Measurements from ENCODE around the gene ADGRG1.

The ADGRG1 gene

DNA sequence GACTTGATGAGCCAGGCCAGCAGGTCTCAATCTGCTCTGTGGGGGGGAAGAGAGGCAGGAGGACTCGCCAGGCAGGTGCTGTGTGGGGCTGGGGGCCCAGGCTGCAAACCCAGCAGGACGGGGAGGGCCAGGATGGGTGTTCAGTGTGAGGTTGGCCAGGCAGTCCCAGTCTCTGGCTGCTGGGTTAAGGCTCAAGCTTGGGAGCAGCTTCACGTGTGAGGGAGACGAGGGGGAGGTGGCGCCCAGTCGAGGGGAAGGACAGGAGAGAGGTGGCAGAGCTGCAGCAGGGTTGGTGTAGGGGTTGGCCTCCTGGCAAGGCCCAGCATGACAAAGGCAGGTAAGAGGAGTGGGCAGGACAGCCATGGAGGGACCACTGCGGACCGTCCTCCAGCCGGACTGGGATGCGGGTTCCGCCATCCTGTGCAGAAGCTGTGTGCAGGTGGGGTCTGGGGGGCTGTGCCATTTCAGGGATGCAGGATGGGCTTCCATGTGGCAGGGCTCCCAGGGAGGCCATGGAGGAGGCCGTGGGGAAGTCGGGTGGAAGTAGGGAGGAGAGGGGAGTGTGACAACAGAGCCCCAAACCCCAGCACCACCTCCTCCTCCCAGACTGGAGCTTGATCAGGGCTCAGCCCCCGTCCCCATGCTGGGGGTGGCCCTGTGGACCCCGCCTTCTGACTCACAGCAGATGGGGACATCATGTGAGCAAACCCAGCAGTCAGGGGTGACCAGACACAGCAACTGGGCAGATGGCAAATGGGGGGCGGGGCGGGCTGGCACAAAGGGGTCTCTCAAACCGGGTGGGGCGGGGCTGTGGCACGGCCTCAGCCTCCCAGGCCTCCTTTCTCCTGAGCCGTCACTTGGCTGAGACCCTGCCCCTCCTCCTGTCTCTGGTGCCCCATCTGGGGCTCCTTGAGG is 2.8 kb downstream of the ADGRG1 start:
- Histone ChIP-seq H3K36me3 (ENCODE audit: insufficient read depth, low read length) (no peaks in the 10 kb centered on the region), H3K9me3 (ENCODE audit: insufficient read depth, low read length, severe bottlenecking) (no peaks in the 10 kb centered on the region), H3K4me2 (ENCODE audit: insufficient read depth, low read length) (no peak overlapping the region), H3K27ac (ENCODE audit: low read length) (no peak overlapping the region), H3K4me3 (ENCODE audit: low read depth in 1 of 2, low read length in 2 of 2) (no peak overlapping the region), H3K79me2 (ENCODE audit: insufficient read depth, low read length) (no peaks in the 10 kb centered on the region), H3K9ac (ENCODE audit: low read depth, low read length) (no peak overlapping the region), H4K20me1 (ENCODE audit: insufficient read depth, low read length) (no peaks in the 10 kb centered on the region; the same call in 1 of the 2 replicates), H2AFZ (ENCODE audit: low read depth, low read length) (no peak overlapping the region), H3K27me3 (ENCODE audit: insufficient read depth, low read length, poor library complexity) (no peaks in the 10 kb centered on the region), H3K4me1 (ENCODE audit: insufficient read depth, low read length) (no peaks in the 10 kb centered on the region)
- ATAC-seq (ENCODE audit: insufficient read depth, low read depth) (no peak), DNase-seq (no peak)
- TF ChIP-seq, protein P1, sequence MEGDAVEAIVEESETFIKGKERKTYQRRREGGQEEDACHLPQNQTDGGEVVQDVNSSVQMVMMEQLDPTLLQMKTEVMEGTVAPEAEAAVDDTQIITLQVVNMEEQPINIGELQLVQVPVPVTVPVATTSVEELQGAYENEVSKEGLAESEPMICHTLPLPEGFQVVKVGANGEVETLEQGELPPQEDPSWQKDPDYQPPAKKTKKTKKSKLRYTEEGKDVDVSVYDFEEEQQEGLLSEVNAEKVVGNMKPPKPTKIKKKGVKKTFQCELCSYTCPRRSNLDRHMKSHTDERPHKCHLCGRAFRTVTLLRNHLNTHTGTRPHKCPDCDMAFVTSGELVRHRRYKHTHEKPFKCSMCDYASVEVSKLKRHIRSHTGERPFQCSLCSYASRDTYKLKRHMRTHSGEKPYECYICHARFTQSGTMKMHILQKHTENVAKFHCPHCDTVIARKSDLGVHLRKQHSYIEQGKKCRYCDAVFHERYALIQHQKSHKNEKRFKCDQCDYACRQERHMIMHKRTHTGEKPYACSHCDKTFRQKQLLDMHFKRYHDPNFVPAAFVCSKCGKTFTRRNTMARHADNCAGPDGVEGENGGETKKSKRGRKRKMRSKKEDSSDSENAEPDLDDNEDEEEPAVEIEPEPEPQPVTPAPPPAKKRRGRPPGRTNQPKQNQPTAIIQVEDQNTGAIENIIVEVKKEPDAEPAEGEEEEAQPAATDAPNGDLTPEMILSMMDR (IDR thresholded peaks at IDR 0.05; ENCODE audit: borderline replicate concordance, extremely low read depth, low read length, poor library complexity, severe bottlenecking): no peak
- TF ChIP-seq EZH2 (IDR thresholded peaks at IDR 0.05; ENCODE audit: borderline replicate concordance, low read depth, low read length, severe bottlenecking): no peak

DNA sequence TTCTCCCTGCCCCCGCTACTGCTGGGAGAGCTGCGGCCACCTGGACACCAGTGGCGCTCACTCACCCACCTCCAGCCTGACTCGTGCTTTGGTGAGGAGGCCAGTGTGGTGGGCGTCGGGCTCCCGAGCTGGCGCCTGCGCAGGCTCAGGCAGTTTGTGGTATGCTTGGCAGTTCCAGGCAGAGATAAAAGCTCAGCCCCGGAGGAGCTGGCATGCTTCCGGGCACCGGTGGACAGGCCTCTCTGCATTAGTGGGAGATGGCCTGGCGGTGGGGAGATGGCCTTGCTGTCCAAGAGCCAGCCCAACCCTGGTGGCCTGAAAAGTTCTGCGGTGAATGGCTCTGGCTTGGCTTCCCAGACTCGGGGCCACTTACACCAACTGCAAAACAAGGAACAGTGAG is 4.1 kb downstream of the ADGRG1 start:
- DNase-seq (no peak), ATAC-seq (ENCODE audit: insufficient read depth, low read depth) (no peak)
- H3K27ac ChIP-seq (ENCODE audit: low read length): no peak overlapping the region
- H3K9me3 ChIP-seq (ENCODE audit: insufficient read depth, low read length, severe bottlenecking): no peaks in the 10 kb centered on the region
- no peaks in the 10 kb centered on the region for H3K27me3 ChIP-seq (ENCODE audit: insufficient read depth, low read length, poor library complexity)
- no peaks in the 10 kb centered on the region for H3K79me2 ChIP-seq (ENCODE audit: insufficient read depth, low read length)
- TF ChIP-seq, protein P1 (IDR thresholded peaks at IDR 0.05; ENCODE audit: borderline replicate concordance, extremely low read depth, low read length, poor library complexity, severe bottlenecking): no peak
- no peak for TF ChIP-seq EZH2 (IDR thresholded peaks at IDR 0.05; ENCODE audit: borderline replicate concordance, low read depth, low read length, severe bottlenecking)
- no peak overlapping the region for H3K9ac ChIP-seq (ENCODE audit: low read depth, low read length)
- H3K4me3 ChIP-seq (ENCODE audit: low read depth in 1 of 2, low read length in 2 of 2): no peak overlapping the region
- no peaks in the 10 kb centered on the region for H3K4me1 ChIP-seq (ENCODE audit: insufficient read depth, low read length)
- H2AFZ ChIP-seq (ENCODE audit: low read depth, low read length): no peak overlapping the region
- no peaks in the 10 kb centered on the region for H3K36me3 ChIP-seq (ENCODE audit: insufficient read depth, low read length)
- H4K20me1 ChIP-seq (ENCODE audit: insufficient read depth, low read length): no peaks in the 10 kb centered on the region; the same call in 1 of the 2 replicates
- no peak overlapping the region for H3K4me2 ChIP-seq (ENCODE audit: insufficient read depth, low read length)

DNA sequence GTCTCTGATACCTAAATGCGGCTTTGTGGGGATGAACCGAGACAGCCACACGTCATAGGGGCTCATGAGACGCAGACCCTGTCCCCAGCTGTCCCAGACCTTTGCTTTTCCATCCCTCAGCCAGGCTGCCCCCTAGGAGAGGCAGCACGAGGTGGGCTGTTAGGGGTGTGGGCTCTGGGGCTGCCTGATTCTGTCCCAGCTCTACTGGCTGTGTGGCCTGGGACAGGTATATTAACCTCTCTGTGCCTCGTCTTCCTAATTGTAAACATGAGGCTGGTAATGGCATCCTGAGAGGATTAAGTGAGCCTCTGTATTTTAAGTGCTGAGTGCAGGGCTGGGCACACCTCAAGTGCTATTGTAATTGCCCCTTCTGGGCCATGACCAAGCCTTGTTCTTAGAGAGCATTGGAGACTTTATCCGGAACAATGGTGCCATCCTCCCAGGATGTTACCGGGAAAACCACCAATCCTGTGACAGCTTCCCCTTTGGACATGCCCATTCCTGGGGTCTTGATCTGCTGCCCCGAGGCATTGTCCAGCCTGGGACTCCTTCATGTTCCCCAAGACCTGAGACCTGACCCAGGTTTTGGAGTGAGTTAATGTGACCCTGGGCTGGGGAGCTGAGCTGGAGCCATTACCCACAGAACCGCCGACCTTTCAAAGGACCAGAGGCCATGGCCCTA is 5.1 kb downstream of the ADGRG1 start:
- Histone ChIP-seq H3K4me1 (ENCODE audit: insufficient read depth, low read length) (0 out of 2 replicates have a peak, but pooled peaks cover 2% of the 10 kb centered on the region), H3K79me2 (ENCODE audit: insufficient read depth, low read length) (no peaks in the 10 kb centered on the region), H3K4me3 (ENCODE audit: low read depth in 1 of 2, low read length in 2 of 2) (no peak overlapping the region), H3K9me3 (ENCODE audit: insufficient read depth, low read length, severe bottlenecking) (no peaks in the 10 kb centered on the region), H3K27ac (ENCODE audit: low read length) (no peak overlapping the region), H2AFZ (ENCODE audit: low read depth, low read length) (no peak overlapping the region), H4K20me1 (ENCODE audit: insufficient read depth, low read length) (no peaks in the 10 kb centered on the region; the same call in 1 of the 2 replicates), H3K27me3 (ENCODE audit: insufficient read depth, low read length, poor library complexity) (no peaks in the 10 kb centered on the region), H3K4me2 (ENCODE audit: insufficient read depth, low read length) (no peak overlapping the region), H3K36me3 (ENCODE audit: insufficient read depth, low read length) (no peaks in the 10 kb centered on the region), H3K9ac (ENCODE audit: low read depth, low read length) (no peak overlapping the region)
- no peak for TF ChIP-seq EZH2 (IDR thresholded peaks at IDR 0.05; ENCODE audit: borderline replicate concordance, low read depth, low read length, severe bottlenecking)
- TF ChIP-seq, protein P1 (IDR thresholded peaks at IDR 0.05; ENCODE audit: borderline replicate concordance, extremely low read depth, low read length, poor library complexity, severe bottlenecking): no peak
- DNase-seq (no peak), ATAC-seq (ENCODE audit: insufficient read depth, low read depth) (no peak)

Measured in DND-41 (cell line).